Occipital lobe (tissue), 2 donors: Measurements from ENCODE around the gene POLR2A. TPM values are rescaled to one million over a fixed set of nuclear protein-coding genes. Genes with fewer than 3 reads are reported as not detected.

Source experiments
- DNase-seq: peaks from one replicate; lab custom pipeline; 2025; lab: John Stamatoyannopoulos, UW
- total RNA-seq: library from RNA; depleted of rRNA; stranded (reverse); fragments of >200 nt; gene quantifications from one replicate; pipeline ENCODE4 v1.2.3, GENCODE V29; 2014

POLR2A gene
- 54.6 TPM for total RNA-seq

DNA sequence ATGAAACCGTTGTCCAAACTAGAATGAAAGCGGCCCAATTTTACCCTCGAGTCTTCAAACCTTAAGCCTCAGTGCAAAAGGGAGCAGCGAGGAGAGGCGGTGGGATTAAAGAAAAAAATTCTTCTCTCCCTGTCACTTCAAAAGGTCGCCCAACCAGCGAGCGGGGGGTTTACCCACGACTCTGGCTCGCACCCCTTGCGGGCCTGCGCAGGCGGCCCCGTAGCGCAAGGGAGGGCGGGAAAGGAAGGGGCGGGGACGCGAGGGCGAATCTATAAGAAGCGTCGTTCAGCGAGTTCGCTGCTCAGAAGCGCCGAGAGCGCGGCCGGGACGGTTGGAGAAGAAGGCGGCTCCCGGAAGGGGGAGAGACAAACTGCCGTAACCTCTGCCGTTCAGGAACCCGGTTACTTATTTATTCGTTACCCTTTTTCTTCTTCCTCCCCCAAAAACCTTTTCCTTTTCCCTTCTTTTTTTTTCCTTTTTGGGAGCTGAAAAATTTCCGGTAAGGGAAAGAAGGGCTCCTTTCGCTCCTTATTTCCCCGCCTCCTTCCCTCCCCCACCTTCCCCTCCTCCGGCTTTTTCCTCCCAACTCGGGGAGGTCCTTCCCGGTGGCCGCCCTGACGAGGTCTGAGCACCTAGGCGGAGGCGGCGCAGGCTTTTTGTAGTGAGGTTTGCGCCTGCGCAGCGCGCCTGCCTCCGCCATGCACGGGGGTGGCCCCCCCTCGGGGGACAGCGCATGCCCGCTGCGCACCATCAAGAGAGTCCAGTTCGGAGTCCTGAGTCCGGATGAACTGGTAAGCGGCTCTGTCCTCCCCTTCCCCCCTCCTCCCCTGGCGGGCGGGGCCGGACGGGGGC lies at the start of gene POLR2A:
Gene POLR2A, plus strand, starts transcription at position 300 of the 852 bp plus-strand sequence.
- peak; percentile 96 for DNase-seq

DNA sequence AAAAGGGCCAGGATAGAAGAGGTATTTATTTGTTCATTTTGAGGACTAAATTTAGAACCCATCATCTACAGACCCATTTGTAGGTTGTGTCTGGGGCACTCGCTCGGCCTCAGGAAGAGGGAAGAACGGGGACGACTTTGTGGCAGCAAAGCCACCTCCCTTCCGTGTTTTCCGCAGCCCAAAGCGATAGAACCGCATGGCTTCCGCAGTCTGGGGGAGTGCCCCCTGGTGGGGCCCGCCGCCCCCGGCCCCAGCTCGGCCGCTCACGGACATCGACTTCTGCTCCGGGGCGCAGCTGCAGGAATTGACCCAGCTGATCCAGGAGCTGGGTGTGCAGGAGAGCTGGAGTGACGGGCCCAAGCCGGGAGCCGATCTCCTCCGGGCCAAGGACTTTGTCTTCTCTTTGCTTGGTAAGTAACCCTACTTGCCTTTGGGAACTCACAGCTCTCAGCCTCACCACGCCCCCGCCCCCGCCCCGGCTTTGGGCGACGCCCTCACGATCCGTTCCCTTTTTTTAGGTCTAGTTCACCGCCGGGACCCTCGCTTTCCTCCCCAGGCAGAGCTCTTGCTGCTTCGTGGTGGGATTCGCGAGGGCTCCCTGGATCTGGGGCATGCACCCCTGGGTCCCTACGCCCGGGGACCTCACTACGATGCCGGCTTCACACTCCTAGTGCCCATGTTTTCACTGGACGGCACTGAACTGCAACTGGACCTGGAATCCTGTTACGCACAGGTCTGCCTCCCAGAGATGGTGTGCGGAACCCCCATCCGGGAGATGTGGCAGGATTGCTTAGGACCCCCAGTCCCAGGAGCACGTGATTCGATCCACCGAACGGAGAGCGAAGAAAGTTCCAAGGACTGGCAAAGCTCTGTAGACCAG lies 48.2 kb upstream of the POLR2A start:
- no peak for DNase-seq

DNA sequence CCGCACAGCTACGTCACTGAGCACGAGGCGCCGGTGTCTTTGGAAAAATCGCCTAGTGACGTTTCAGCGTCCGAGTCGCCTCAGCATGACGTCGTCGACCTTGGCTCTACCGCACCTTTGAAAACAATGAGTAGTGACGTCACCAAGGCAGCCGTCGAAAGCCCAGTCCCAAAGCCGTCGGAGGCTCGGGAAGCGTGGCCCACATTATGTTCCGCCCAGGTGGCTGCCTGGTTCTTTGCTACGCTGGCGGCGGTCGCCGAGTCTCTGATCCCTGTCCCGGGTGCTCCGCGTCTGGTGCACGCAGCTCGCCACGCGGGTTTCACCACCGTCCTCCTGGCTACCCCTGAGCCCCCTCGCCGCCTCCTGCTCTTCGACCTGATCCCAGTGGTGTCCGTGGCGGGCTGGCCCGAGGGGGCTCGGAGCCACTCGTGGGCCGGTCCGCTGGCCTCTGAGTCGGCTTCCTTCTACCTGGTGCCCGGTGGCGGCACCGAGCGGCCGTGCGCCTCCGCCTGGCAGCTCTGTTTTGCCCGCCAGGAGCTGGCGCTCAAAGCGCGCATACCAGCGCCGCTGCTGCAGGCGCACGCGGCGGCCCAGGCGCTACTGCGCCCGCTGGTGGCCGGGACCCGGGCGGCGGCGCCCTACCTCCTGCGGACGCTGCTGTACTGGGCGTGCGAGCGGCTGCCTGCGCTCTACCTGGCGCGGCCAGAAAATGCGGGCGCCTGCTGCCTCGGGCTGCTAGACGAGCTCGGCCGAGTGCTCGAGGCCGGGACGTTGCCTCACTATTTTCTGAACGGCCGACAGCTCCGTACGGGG lies 47.4 kb upstream of the POLR2A start:
- no peak for DNase-seq

DNA sequence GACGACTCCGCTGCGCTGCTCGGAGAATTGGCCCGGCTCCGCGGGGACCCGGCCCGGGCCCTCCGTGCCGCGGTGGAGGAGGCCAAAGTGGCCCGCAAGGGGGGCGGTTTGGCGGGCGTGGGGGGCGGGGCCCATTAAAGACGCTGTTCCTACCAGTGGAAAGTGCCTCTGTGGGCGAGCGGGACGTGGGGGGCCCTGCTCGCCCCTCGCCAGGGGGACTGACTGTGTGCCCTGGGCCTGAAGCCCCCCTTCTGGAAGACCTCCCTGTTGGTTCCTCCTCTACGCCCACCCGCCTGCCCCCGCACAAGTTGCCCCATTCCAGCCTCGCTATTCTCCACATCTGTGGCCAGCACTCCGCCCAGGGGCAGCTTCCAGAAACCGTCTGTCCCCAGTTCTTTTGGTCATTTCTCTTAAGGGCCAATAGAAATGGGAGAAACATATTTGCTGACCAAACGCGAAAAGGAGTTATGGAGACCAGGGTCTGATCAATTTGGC lies 46.8 kb upstream of the POLR2A start:
- DNase-seq, result no peak

DNA sequence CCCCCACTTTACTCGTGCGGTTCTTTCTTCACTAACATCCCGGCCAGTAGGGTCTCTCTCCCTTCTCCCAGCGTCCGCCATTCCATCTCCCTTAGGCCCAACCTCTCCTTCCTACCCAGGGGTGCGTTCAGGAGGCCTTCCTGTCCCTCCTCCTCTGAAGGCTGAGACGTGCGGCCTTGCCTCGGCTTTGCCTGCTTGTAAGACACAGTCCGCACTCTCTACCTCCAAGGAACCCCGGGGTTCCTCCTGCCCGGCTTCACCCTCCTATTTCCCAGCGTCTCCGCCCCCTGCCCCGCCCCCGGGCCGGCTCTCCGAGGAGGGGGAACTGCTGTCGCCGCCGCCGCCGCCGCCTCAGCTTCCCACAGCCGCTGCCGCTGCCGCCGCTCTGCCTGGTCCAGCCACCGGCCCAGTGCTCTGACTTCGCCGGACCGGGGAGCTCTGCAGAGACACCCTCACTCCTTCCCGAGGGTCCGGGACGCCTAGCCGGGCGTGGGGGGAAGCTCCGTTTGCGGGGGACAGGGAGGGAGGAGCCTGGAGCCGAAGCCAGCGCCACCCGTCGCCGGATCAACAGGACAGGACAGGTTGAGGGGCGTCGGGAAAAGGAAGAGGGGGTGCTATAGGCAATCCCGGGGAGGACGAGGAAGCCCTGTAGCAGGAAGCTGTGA lies 46.1 kb upstream of the POLR2A start:
- no peak for DNase-seq

DNA sequence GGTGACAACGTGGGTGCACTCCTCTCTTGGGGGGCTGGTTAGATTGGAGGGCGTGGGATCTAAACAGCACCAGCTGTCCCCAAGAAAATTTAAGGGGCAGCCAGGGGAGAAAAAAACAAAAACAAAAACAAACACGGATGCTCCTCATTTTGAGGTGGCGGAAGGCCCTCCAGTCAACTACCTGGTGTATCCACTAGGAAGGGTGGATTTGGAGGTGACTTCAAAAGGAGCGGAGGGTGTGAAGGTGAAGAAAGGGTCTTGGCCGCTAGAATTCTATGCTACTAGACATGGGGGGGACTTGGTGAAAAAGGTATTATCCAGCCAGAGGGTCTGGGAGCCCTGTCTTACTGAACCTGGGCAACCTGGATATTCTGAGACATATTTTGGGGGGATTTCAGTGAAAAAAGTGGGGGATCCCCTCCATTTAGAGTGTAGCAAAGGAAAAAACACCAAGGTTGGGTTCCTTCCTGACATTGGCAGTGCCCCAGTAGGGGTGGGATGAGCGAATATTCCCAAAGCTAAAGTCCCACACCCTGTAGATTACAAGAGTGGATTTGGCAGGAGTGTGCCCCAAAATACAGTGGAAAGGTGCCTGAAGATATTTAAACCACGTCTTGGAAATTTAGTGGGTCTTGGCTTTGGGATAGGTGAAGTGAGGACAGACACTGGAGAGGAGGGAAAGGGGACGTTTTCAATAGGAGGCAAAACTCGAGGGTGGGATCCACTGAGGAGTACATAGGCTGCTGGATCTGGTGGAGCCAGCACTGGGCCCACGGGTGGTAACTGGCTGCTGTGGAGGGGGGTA lies 45.3 kb upstream of the POLR2A start:
- DNase-seq, result no peak

DNA sequence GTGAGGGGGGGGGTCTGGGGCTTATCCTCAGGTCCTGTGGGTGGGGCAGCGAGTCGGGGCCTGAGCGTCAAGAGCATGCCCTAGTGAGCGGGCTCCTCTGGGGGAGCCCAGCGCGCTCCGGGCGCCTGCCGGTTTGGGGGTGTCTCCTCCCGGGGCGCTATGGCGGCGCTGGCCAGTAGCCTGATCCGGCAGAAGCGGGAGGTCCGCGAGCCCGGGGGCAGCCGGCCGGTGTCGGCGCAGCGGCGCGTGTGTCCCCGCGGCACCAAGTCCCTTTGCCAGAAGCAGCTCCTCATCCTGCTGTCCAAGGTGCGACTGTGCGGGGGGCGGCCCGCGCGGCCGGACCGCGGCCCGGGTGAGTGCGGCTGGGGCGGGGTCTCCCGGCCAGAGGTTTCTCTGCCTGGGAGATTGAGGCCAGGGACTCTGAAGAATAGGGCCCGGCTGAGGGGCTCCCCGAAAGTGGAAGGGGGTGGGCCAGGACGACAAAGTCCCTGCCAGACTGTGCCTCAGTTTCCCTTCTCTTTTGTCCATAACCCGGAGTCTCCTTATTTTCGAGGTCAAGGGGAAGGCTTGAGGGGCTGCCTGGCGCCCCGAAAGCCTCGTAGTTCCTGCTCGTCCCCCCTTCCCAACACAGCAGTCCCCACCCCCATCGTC lies 44.6 kb upstream of the POLR2A start, which contains the start of gene FGF11:
Gene FGF11, plus strand, starts transcription at position 51 of the 651 bp plus-strand sequence. Its CDS starts 109 bp downstream, at position 160.
- no peak for DNase-seq

DNA sequence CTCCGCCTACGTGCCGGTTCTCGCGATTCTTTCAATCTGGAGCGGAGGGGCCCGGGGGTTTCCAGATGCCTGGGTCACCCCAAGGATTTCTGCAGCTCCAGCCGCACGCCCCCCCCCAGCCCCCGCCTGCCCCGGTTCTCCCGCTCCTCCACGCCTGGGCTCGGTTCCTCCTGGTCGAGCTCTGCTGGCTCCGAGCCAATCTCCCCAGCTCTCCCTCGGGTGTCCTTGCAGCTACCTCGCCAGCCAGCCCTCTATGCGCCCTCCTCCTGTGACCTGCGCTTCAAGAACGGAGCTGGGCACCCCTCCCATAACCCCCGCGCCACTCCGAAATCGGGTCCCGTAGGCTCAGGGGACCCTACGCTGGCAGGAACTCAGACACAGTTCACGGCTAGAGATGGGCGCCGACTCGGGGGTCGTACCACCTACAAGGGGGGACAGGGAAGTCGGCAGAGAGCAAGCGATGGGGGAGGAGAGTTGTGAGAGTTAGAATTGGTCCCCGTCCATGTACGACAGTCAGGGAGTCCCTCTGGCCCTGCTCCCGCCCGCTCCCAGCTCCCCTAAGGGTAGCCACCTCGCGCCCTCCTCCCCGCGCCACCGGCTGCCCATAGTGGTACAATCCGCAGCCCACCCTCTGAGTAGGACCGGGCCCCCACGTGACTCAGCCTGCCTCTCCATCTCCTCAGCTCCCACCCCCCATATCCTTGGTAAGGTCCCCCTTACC lies 43.9 kb upstream of the POLR2A start:
- no peak for DNase-seq

DNA sequence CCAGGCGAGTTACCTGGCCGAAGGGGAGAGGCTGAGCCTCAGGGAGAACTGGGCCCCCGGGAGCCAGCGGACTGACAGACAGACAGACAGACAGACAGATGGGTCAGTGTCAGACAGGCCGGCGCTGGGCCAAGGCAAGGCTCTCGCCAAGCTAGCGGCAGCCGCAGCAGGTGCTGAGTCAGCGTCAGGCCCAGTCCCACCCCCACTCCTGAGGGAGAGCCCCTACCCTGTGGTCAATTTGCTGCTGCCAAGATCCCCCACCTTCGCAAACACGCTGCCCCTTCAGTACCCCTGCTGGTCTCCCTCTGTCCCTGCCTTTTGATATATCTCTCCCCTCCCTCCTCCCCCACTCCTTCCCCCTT lies 43.4 kb upstream of the POLR2A start:
- no peak for DNase-seq

DNA sequence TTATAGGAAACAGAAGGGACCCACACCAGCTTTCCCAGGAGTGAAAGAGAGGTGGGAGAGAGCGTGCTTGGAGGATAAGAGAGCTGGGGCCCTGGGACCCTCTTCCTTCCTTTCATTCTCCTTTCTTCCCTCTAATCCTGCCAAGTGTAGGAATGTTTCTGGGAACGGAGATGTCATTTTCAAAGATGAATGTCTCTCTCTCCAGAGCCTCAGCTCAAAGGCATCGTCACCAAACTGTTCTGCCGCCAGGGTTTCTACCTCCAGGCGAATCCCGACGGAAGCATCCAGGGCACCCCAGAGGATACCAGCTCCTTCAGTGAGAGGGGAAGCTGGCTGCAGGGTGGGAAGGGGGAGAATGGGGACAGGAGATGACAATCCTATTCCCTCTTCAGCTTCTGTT lies 42.9 kb upstream of the POLR2A start:
- DNase-seq, result no peak

DNA sequence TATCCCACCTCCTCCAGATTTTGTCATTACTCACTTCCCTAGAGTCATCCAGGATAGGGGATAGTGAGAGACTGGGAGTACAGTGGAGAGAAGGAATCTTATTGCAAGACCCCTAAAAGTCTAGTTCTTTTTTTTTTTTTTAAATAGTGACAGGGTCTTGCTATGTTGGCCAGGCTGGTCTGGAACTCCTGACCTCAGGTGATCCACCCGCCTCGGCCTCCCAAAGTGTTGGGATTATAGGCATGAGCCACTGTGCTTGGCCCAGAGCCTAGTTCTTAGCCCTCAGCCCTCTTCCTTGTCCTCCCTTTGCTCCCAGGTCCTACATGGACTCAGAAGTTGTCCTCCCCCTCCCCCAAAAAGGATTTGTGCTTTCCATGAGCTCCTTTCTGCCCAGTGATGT lies 42.0 kb upstream of the POLR2A start:
- no peak for DNase-seq

DNA sequence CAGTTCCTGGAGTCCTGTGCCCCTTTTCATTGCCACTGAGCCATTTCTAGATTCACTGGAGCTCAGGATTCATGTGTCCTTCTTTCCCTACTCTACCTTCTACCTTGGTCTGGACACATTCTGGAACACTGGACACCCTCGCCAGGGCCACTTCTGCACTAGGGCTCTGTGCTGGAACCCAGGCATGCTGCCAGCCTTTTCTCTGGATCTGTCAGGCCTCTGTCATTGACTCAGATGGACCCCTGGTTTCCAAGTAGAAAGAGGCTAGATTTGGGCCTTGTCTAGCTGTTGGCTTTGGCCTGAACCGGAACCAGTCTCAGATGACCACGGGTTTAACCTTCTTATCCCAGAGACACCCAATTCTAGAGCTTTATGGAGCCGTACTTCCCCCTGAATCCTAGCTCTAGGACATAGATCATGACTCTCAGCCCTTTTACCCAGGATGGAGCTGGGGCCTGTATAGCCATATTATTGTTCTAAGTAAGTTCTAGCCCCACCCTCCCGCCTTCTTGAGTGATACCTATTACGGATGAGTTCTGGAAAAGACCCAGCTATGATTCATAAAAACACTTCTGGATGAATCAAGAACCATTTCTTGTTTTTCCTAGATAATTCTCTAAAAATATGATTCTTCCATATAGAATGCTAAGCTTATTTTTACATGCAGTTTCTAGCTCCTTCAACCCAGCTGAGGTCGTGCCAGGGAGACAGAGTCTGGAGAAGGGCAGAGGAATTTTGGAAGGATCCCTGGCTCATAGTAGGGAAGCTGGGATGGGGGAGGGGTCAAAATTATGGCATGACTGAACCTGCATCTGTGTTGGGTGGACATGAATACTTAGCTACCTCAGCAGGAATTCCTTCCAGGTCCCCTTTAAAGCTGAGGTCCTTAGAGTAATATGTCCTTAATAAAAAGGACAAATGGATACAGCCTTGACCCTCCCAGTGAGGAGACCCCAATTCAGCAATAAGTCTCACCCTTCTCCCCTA lies 40.4 kb upstream of the POLR2A start:
- DNase-seq, result no peak

DNA sequence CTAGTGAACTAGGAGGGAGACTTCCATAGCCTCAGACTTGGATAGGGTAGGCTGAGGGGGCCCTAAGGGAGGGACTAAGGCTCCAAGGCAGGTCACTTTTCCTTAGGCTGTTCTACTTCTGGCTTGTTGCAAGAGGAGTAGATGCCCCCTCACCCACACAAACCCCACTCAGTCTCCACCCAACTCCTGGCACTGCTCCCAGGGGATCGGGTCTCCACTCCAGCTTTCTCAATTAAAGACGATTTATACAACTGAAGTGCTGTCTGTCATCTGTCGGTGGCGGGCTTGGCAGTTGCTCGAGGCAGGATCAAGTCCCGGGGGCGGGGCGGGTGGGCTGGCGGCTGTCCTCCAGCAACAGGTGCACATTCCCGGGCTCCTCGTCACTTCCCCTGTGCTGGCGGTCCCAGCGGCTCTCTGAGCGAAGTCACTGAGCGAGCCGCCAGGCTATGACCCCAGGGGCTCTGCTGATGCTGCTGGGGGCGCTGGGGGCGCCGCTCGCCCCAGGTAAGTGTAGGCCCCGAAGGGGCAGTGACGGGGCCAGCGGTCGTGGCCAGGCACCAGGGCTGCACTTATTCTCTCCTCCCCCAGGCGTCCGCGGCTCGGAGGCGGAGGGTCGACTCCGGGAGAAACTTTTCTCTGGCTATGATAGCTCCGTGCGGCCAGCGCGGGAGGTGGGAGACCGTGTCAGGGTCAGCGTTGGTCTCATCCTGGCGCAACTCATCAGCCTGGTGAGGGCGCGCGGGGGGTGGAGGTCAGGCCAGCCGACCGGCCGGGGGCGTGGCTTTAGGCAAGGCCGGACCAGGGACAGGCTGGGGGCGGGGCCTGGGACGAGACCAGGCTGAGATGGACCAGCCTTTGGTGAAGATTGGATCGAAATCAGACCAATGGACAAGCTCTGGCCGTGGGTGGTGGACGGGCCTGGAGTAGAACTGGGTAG lies 39.2 kb upstream of the POLR2A start, which contains the start of gene CHRNB1:
Gene CHRNB1, plus strand, starts transcription at position 380 of the 937 bp plus-strand sequence. Its CDS starts 67 bp downstream, at position 447.
- peak; percentile 56 for DNase-seq

DNA sequence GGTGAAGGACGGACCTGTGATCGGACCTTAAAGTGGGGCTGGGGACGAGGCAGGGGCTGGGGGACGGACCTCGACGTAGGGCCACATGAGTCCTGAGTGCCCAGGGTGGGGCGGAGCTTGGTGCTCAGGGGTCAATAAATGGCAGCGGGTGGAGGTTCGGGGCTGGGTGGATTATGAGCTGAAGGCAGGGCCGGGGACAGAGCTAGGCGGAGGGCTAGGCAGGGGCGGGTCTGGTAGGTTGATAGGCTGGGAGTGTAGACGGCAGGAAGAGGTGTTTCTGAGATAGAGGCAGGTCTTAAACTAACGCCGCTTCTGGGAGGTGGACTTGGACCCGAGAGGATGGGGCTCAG lies 38.6 kb upstream of the POLR2A start:
- DNase-seq, result no peak

DNA sequence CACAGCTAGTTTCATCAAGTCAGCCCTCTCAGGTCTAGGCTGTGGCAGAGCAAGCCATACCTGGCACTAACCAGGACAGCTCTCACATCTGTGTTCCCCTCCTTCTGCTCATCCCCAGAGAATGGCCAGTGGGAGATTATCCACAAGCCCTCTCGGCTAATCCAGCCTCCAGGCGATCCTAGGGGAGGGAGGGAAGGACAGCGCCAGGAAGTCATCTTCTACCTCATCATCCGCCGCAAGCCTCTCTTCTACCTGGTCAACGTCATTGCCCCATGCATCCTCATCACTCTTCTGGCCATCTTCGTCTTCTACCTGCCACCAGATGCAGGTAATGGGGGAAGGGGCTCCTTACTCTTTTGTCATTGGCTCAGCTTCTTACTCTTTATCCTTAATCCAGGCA lies 35.7 kb upstream of the POLR2A start:
- DNase-seq, result no peak

DNA sequence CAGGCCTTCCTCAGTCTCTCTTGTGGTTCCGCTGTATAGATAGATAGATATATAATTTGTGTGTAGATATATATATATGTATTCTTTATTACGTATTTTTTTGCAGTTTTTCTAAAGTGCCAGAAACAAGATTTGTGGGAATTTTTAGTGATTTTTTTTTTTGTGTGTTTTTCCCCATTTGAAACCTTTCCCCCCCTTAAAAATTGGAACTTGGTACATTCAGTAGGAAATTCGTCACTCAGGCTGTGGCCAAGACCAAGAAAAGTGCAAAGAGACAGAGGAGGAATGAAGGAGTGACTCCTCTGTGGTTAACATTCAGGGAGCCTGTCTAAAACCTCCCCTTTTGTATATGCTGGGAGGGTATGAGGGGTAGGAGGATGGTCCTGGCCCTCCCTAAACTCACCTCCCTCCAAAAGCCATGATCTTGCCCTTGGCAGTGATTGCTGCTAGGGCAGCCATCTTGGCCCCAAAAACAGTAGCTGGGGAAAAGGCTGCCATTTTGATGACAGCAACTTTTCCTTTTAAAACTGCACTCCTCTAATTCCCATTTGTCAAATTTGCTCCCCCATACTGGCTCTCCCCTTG lies 24.1 kb upstream of the POLR2A start:
- no peak for DNase-seq
